GM19455 (cell line): ENCODE results near the gene PPID.
"Not testable (repeated sequence)": the region's sequence is repeated elsewhere in the genome, so short reads cannot be mapped to it uniquely, and the experiment has no call there.

Experiments
- ATAC-seq: cut with Tn5 transposase; IDR thresholded peaks from one replicate; pipeline ENCODE4 v1.9.1; 2021; ENCODE audit not compliant: unreplicated experiment

Gene PPID

GRCh38 chr4:158722917-158723793, at the start of gene PPID:
TSS of gene PPID (minus strand) at chr4:158723396. CDS start at chr4:158723288, 108 bp downstream.
- peak; percentile 97 for ATAC-seq

GRCh38 chr4:158771776-158772175, 48.6 kb upstream of the PPID start:
- no peak for ATAC-seq

GRCh38 chr4:158770671-158771070, 47.5 kb upstream of the PPID start:
- no peak for ATAC-seq

- peak; percentile 43 for ATAC-seq
Observed at GRCh38 chr4:158769175-158769921, 46.2 kb upstream of the PPID start.

GRCh38 chr4:158768555-158769174, 45.5 kb upstream of the PPID start, which contains the start of gene FNIP2:
TSS of gene FNIP2 (plus strand) at chr4:158769026. CDS start at chr4:158769213, 187 bp downstream.
- peak; percentile 78 for ATAC-seq

GRCh38 chr4:158767451-158767850, 44.3 kb upstream of the PPID start:
- ATAC-seq, result no peak

GRCh38 chr4:158766434-158767044, 43.3 kb upstream of the PPID start:
- ATAC-seq, result no peak

GRCh38 chr4:158763462-158763861, 40.3 kb upstream of the PPID start:
- ATAC-seq, result no peak

- ATAC-seq, result no peak
Observed at GRCh38 chr4:158762553-158762952, 39.4 kb upstream of the PPID start.

GRCh38 chr4:158760866-158761265, 37.7 kb upstream of the PPID start:
- ATAC-seq, result no peak

- not testable (repeated sequence) for ATAC-seq
Observed at GRCh38 chr4:158759539-158759938, 36.3 kb upstream of the PPID start.

- ATAC-seq, result no peak
Observed at GRCh38 chr4:158758703-158759102, 35.5 kb upstream of the PPID start.

GRCh38 chr4:158758142-158758541, 34.9 kb upstream of the PPID start:
- ATAC-seq, result no peak

- no peak for ATAC-seq
Observed at GRCh38 chr4:158756588-158756987, 33.4 kb upstream of the PPID start.

- ATAC-seq, result not testable (repeated sequence)
Observed at GRCh38 chr4:158755819-158756218, 32.6 kb upstream of the PPID start.

- no peak for ATAC-seq
Observed at GRCh38 chr4:158754385-158755180, 31.4 kb upstream of the PPID start.

- no peak for ATAC-seq
Observed at GRCh38 chr4:158750379-158750778, 27.2 kb upstream of the PPID start.

GRCh38 chr4:158746537-158746936, 23.3 kb upstream of the PPID start:
- ATAC-seq, result not testable (repeated sequence)

GRCh38 chr4:158741326-158742021, 18.3 kb upstream of the PPID start:
- ATAC-seq, result no peak

GRCh38 chr4:158739600-158739999, 16.4 kb upstream of the PPID start:
- ATAC-seq, result no peak
